ENCODE measurements around the gene PNPLA5. TPM values are rescaled to one million over a fixed set of nuclear protein-coding genes. Genes with fewer than 3 reads are reported as not detected.
A peak's percentile ranks its signal among the peaks of the same experiment; 100 is the strongest.

Gene PNPLA5
- total and polyA plus RNA-seq, 2 of the 13 experiments (the other 11 are each of a cell fraction or from before 2014, with no cell fraction given), result not detected

GRCh38 chr22:43925433-43926348 is 33.9 kb upstream of the PNPLA5 start (continued):
- TF ChIP-seq, protein P1, sequence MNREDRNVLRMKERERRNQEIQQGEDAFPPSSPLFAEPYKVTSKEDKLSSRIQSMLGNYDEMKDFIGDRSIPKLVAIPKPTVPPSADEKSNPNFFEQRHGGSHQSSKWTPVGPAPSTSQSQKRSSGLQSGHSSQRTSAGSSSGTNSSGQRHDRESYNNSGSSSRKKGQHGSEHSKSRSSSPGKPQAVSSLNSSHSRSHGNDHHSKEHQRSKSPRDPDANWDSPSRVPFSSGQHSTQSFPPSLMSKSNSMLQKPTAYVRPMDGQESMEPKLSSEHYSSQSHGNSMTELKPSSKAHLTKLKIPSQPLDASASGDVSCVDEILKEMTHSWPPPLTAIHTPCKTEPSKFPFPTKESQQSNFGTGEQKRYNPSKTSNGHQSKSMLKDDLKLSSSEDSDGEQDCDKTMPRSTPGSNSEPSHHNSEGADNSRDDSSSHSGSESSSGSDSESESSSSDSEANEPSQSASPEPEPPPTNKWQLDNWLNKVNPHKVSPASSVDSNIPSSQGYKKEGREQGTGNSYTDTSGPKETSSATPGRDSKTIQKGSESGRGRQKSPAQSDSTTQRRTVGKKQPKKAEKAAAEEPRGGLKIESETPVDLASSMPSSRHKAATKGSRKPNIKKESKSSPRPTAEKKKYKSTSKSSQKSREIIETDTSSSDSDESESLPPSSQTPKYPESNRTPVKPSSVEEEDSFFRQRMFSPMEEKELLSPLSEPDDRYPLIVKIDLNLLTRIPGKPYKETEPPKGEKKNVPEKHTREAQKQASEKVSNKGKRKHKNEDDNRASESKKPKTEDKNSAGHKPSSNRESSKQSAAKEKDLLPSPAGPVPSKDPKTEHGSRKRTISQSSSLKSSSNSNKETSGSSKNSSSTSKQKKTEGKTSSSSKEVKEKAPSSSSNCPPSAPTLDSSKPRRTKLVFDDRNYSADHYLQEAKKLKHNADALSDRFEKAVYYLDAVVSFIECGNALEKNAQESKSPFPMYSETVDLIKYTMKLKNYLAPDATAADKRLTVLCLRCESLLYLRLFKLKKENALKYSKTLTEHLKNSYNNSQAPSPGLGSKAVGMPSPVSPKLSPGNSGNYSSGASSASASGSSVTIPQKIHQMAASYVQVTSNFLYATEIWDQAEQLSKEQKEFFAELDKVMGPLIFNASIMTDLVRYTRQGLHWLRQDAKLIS (CRISPR knock-in tag; IDR thresholded peaks at IDR 0.05), result no peak; the same call in 1 of the 2 replicates
- TF ChIP-seq SIN3B (IDR thresholded peaks at IDR 0.05; ENCODE audit: low read length) (no peak), HMG20A (CRISPR knock-in tag; IDR thresholded peaks at IDR 0.05; ENCODE audit: borderline replicate concordance) (no peak; the same call in 1 of the 2 replicates), KLF9 (CRISPR knock-in tag; IDR thresholded peaks at IDR 0.05; ENCODE audit: low read depth) (no peak), CHD2 (IDR thresholded peaks at IDR 0.05; ENCODE audit: low read depth, low read length) (no peak), NFE2 (CRISPR knock-in tag; IDR thresholded peaks at IDR 0.05) (no peak), STAG1 (CRISPR knock-in tag; IDR thresholded peaks at IDR 0.05) (no peak), ETV5 (CRISPR knock-in tag; IDR thresholded peaks at IDR 0.05; ENCODE audit: borderline replicate concordance) (no peak; the same call in 1 of the 2 replicates), ZNF430 (CRISPR knock-in tag; IDR thresholded peaks at IDR 0.05) (peak; percentile 92), ZNF850 (CRISPR knock-in tag; conservative IDR thresholded peaks at IDR 0.05) (no peak), CBX1 (IDR thresholded peaks at IDR 0.05; ENCODE audit: low read depth) (peak; percentile 74), NRL (CRISPR knock-in tag; IDR thresholded peaks at IDR 0.05; ENCODE audit: borderline replicate concordance) (peak; percentile 71; the same call in 1 of the 2 replicates), ZZZ3 (CRISPR knock-in tag; IDR thresholded peaks at IDR 0.05; ENCODE audit: borderline replicate concordance) (no peak), EED (CRISPR knock-in tag; IDR thresholded peaks at IDR 0.05) (no peak), RXRB (CRISPR knock-in tag; IDR thresholded peaks at IDR 0.05; ENCODE audit: borderline replicate concordance) (peak; percentile 83), ARNT (IDR thresholded peaks at IDR 0.05) (no peak), CCAR2 (optimal IDR thresholded peaks at IDR 0.05; ENCODE audit: low read depth, low read length) (no peak)
- TF ChIP-seq, protein P2, sequence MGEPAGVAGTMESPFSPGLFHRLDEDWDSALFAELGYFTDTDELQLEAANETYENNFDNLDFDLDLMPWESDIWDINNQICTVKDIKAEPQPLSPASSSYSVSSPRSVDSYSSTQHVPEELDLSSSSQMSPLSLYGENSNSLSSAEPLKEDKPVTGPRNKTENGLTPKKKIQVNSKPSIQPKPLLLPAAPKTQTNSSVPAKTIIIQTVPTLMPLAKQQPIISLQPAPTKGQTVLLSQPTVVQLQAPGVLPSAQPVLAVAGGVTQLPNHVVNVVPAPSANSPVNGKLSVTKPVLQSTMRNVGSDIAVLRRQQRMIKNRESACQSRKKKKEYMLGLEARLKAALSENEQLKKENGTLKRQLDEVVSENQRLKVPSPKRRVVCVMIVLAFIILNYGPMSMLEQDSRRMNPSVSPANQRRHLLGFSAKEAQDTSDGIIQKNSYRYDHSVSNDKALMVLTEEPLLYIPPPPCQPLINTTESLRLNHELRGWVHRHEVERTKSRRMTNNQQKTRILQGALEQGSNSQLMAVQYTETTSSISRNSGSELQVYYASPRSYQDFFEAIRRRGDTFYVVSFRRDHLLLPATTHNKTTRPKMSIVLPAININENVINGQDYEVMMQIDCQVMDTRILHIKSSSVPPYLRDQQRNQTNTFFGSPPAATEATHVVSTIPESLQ (CRISPR knock-in tag; conservative IDR thresholded peaks at IDR 0.05), result no peak
- TF ChIP-seq, protein P3, sequence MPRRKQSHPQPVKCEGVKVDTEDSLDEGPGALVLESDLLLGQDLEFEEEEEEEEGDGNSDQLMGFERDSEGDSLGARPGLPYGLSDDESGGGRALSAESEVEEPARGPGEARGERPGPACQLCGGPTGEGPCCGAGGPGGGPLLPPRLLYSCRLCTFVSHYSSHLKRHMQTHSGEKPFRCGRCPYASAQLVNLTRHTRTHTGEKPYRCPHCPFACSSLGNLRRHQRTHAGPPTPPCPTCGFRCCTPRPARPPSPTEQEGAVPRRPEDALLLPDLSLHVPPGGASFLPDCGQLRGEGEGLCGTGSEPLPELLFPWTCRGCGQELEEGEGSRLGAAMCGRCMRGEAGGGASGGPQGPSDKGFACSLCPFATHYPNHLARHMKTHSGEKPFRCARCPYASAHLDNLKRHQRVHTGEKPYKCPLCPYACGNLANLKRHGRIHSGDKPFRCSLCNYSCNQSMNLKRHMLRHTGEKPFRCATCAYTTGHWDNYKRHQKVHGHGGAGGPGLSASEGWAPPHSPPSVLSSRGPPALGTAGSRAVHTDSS (CRISPR knock-in tag; conservative IDR thresholded peaks at IDR 0.05), result no peak
- TF ChIP-seq, protein P4, sequence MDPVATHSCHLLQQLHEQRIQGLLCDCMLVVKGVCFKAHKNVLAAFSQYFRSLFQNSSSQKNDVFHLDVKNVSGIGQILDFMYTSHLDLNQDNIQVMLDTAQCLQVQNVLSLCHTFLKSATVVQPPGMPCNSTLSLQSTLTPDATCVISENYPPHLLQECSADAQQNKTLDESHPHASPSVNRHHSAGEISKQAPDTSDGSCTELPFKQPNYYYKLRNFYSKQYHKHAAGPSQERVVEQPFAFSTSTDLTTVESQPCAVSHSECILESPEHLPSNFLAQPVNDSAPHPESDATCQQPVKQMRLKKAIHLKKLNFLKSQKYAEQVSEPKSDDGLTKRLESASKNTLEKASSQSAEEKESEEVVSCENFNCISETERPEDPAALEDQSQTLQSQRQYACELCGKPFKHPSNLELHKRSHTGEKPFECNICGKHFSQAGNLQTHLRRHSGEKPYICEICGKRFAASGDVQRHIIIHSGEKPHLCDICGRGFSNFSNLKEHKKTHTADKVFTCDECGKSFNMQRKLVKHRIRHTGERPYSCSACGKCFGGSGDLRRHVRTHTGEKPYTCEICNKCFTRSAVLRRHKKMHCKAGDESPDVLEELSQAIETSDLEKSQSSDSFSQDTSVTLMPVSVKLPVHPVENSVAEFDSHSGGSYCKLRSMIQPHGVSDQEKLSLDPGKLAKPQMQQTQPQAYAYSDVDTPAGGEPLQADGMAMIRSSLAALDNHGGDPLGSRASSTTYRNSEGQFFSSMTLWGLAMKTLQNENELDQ (CRISPR knock-in tag; IDR thresholded peaks at IDR 0.05; ENCODE audit: borderline replicate concordance), result no peak

All from HepG2 (cell line).